SKM-1 (cell line): ENCODE data around the gene NKAIN4.

Experiments used
- DNase-seq: peaks from one replicate; lab custom pipeline; 2025; ENCODE audit not compliant: unreplicated experiment; lab: John Stamatoyannopoulos, UW

NKAIN4 gene

GRCh38 chr20:63220696-63221399 is 33.4 kb downstream of the NKAIN4 start:
- no peak for DNase-seq

GRCh38 chr20:63219866-63220521 is 34.3 kb downstream of the NKAIN4 start:
- no peak for DNase-seq

GRCh38 chr20:63219447-63219821 is 34.8 kb downstream of the NKAIN4 start:
- no peak for DNase-seq

- no peak for DNase-seq
These were observed 35.4 kb downstream of the NKAIN4 start for GRCh38 chr20:63218701-63219446.

GRCh38 chr20:63217706-63218105 is 36.6 kb downstream of the NKAIN4 start:
- DNase-seq: no peak

GRCh38 chr20:63216849-63217471 is 37.3 kb downstream of the NKAIN4 start:
- no peak for DNase-seq

GRCh38 chr20:63216041-63216848 is 38.0 kb downstream of the NKAIN4 start, which contains the start of gene YTHDF1:
Gene YTHDF1 (minus strand): TSS chr20:63216131. CDS start chr20:63215892, 239 bp downstream.
- DNase-seq: peak; percentile 94

GRCh38 chr20:63215101-63216040 is 38.9 kb downstream of the NKAIN4 start:
- DNase-seq: no peak

- DNase-seq: no peak
These were observed 39.7 kb downstream of the NKAIN4 start for GRCh38 chr20:63214514-63214913.

- DNase-seq: no peak
These were observed 41.5 kb downstream of the NKAIN4 start for GRCh38 chr20:63212792-63213191.

GRCh38 chr20:63212393-63212730 is 41.9 kb downstream of the NKAIN4 start:
- no peak for DNase-seq

GRCh38 chr20:63210011-63210605 is 44.2 kb downstream of the NKAIN4 start:
- no peak for DNase-seq

GRCh38 chr20:63208346-63208909 is 45.8 kb downstream of the NKAIN4 start:
- no peak for DNase-seq

GRCh38 chr20:63206878-63207277 is 47.4 kb downstream of the NKAIN4 start:
- DNase-seq: no peak

- DNase-seq: no peak
These were observed 48.4 kb downstream of the NKAIN4 start for GRCh38 chr20:63205896-63206295.

GRCh38 chr20:63204362-63204761 is 49.9 kb downstream of the NKAIN4 start:
- DNase-seq: no peak

- DNase-seq: no peak
These were observed 51.3 kb downstream of the NKAIN4 start for GRCh38 chr20:63202811-63203526.

- no peak for DNase-seq
These were observed 52.2 kb downstream of the NKAIN4 start for GRCh38 chr20:63202021-63202420.
